Stimulated activated CD4-positive, alpha-beta T cell treated with anti-CD3 and anti-CD28 coated beads, Interleukin-12 subunit alpha, Interleukin-12 subunit beta, amount 100 ng/mL, for 48 hours (primary cell): ENCODE results near the gene ZBED1.
"Not testable (repeated sequence)": the region's sequence is repeated elsewhere in the genome, so short reads cannot be mapped to it uniquely, and the experiment has no call there.

Experiments
- DNase-seq, 3 donors: peaks; one replicate each; pipeline ENCODE4 v3.0.0-alpha.2; 2020; ENCODE audit warnings: low read depth in 2 of 3, low spot score in 1 of 3

ZBED1 gene

DNA sequence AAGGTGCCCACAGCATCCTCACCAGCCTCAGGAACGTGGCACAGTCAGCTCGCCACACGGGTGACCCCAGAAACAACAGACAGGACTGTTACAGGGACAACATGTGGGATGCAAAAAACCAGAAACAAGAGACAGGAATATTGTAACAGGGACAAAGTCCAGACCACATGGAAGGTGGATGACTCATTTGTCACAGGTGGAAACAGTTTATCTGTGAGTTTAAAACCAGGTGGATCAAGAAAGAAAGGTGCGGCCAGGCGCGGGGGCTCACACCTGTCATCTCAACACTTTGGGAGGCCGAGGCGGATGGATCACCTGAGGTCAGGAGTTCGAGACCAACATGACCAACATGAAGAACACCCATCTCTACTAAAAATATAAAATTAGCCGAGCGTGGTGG is 23.5 kb downstream of the ZBED1 start:
- DNase-seq, result not testable (repeated sequence)

DNA sequence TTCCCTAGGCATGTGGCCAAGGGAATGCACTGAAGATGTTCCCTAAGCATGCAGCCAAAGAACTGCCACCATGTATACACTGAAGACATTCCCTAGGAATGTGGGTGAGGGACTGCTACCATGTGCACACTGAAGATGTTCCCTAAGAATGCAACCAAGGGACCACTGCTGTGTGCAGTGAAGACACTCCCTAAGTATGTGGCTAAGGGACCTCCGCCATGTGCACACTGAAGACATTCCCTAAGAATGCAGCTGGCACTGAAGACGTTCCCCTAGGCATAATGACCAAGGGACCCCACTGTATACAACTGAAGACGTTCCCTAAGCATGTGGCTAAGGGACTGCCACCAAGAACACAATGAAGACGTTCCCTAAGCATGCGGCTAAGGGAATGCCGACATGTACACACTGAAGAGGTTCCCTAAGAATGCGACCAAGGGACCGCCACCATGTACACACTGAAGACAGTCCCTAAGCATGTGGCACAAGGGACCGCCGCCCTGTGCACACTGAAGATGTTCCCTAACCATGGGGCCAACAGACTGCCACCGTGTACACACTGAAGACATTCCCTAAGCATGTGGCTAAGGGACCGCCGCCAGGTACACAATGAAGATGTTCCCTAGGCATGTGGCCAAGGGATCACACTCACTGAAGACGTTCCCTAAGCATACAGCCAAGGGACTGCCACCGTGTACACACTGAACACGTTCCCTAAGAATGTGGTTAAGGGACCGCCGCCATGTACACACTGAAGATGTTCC is 25.6 kb downstream of the ZBED1 start:
- DNase-seq, result no peak

DNA sequence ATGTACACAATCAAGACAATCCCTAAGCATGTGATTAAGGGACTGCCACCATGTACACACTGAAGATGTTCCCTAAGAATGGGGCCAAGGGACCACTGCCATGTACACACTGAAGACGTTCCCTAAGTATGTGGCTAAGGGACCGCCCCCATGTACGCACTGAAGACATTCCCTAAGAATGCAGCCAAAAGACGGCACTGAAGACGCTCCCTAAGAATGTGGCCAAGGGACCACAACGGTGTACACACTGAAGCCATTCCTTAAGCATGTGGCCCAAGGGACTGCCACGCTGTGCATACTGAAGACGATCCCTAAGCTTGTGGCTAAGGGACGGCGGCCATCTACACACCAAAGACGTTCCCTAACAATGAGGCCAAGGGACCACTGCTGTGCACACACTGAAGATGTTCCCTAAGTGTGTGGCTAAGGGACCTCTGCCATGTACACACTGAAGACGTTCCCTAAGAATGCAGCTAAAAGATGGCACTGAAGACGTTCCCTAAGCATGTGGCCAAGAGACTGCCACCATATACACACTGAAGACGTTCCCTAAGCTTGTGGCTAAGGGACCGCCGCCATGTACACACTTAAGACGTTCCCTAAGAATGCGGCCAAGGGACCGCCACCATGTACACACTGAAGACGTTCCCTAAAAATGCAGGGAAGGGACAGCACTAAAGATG is 26.4 kb downstream of the ZBED1 start:
- DNase-seq, result no peak

DNA sequence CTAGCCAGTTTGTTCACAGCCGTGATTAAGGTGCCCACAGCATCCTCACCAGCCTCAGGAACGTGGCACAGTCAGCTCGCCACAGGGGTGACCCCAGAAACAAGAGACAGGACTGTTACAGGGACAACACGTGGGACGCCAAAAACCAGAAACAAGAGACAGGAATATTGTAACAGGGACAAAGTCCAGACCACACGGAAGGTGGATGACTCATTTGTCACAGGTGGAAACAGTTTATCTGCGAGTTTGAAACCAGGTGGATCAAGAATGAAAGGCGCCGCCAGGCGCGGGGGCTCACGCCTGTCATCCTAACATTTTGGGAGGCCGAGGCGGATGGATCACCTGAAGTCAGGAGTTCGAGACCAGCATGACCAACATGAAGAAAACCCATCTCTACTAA is 27.7 kb downstream of the ZBED1 start:
- not testable (repeated sequence) for DNase-seq

DNA sequence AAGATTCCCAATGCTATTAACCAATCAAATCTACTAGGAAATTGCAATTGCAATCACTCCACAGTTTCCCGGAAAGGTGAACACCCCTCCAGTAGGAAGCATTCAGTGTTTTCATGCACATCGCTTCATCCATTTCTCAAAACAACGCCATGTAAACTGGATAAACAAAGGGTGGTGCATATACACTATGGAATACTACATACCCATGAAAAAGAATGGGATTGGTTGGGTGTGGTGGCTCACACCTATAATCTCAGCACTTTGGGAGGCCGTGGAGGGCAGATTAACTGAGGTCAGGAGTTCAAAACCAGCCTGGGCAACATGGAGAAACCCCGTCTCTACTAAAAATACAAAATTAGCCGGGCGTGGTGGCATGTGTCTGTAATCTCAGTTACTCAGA is 29.1 kb downstream of the ZBED1 start:
- DNase-seq, result no peak

DNA sequence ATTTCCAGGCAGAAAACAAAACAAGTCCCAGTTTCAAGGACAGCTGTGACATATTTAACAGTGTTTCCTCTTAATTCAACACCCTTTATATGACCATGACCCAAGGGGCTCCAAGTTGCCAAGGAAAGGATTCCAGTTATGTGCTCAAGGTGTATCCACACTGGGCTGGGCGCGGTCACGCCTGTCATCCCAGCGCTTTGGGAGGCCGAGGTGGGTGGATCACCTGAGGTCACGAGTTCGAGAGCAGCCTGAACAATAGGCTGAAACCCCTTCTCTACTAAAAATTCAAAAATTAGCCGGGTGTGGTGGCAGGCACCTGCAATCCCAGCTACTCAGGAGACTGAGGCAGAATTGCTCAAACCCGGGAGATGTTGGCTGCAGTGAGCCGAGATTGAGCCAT is 29.6 kb downstream of the ZBED1 start:
- DNase-seq, result not testable (repeated sequence)

DNA sequence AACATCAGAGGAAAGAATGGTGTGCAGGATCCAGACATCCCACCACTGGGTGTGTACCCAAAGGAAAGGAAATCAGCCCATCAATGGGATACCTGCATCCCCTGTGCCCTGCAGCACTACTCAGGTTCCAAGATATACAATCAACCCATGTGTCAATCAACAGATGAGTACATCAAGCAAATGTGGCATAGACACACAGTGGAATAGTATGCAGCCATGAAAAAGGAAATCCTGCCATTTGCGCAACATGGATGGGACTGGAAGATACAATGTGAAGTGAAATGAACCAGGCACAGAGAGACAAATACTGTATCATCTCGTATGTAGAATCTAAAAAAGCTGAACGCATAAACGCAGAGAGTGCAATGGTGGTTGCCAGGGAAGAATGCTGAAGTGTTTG is 30.9 kb downstream of the ZBED1 start:
- not testable (repeated sequence) for DNase-seq

DNA sequence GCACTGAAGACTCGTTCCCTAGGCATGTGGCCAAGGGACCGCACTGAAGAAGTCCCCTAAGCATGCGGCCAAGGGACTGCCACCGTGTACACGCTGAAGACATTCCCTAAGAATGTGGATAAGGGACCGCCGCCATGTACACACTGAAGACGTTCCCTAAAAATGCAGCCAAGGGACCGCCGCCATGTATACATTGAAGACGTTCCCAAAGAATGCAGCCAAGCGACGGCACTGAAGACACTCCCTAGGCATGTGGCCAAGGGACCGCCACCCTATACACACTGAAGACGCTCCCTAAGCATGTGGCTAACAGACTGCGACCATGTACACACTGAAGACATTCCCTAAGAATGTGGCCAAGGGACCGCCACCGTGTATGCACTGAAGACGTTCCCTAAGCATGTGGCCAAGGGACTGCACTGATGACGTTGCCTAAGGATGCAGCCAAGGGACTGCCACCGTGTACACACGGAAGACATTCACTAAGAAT is 31.5 kb downstream of the ZBED1 start:
- DNase-seq, result no peak

DNA sequence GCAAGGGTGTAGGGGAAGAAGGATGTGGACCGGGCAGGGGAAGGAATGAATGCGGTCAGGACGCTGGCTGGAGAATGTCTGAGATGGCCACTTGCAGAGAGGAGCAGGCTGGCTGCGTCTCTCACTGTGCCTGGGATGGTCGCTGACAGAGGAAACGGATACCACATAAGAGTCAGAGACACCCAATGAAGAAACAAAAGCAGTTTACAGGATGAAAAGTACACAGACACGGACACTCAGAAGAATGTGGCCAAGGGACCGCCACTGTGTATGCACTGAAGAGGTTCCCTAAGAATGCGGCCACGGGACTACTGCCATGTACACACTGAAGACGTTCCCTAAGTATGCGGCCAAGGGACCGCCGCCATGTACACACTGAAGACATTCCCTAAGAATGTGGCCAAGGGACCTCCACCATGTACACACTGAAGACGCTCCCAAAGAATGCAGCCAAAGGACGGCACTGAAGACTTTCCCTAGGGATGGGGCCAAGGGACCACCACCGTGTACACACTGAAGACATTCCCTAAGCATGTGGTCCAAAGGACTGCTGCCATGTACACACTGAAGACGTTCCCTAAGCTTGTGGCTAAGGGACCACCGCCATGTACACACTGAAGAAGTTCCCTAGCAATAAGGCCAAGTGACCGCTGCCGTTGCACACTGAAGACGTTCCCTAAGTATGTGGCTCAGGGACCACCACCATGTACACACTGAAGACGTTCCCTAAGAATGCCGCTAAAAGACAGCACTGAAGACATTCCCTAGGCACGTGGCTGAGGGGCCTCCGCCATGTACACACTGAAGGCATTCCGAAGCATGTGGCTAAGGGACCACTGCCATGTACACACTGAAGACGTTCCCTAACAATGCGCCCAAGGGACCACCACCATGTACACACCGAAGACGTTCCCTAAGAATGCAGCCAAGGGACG is 32.2 kb downstream of the ZBED1 start:
- no peak for DNase-seq

DNA sequence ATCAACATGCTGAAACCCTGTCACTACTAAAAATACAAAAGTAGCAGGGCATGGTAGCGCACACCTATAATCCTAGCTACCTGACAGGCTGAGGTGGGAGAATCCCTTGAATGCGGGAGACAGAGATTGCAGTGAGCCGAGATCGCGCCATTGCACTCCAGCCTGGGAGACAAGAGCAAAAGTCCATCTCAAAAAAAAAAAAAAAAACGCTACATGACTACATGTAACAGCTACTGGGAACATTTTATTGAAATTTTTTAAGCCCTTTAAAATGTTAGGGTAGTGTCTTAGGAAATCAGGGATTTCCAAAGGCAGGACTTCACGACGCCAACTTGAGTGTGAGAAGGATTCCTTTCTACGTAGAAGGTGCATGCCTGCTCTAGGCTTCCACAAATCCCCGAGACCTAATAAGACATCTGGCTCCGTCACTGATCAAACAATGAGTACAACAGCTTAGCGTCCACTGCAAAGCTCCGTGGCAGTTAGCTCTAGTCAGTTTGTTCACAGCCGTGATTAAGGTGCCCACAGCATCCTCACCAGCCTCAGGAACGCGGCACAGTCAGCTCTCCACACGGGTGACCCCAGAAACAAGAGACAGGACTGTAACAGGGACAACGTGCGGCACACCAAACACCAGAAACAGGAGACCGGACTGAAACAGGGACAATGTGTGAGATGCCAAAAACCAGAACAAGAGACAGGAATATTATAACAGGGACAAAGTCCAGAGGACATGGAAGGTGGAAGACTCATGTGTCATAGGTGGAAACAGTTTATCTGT is 33.7 kb downstream of the ZBED1 start:
- DNase-seq, result no peak

DNA sequence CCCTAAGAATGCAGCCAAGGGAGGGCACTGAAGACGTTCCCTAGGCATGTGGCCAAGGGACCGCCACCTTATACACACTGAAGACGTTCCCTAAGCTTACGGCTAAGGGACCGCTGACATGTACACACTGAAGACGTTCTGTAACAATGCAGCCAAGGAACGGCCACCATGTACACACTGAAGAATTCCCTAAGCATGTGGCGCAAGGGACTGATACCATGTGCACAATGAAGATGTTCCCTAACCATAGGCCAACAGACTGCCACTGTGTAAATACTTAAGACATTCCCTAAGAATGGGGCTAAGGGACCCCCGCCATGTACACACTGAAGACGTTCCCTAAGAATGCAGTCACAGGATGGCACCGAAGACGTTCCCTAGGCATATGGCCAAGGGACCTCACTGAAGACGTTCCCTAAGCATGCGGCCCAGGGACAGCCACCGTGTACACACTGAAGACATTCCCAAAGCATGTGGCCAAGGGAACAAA is 36.1 kb downstream of the ZBED1 start:
- DNase-seq, result no peak

DNA sequence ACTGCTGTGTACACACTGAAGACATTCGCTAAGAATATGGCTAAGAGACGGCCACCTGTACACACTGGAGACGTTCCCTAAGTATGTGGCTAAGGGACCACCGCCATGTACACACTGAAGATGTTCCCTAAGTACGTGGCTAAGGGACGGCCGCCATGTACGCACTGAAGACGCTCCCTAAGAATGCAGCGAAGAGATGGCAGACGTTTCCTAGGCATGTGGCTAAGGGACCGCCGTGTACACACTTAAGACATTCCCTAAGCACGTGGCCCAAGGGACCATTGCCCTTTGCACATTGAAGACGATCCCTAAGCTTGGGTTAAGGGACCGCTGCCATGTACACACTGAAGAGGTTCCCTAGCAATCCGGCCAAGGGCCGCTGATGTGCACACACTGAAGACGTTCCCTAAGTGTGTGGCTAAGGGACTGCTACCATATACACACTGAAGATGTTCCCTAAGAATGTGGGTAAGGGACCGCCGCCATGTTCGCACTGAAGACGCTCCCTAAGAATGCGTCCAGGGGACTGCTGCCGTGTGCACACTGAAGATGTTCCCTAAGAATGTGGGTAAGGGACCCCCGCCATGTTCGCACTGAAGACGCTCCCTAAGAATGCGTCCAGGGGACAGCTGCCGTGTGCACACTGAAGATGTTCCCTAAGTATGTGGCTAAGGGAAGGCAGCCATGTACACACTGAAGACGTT is 36.7 kb downstream of the ZBED1 start:
- DNase-seq, result no peak

DNA sequence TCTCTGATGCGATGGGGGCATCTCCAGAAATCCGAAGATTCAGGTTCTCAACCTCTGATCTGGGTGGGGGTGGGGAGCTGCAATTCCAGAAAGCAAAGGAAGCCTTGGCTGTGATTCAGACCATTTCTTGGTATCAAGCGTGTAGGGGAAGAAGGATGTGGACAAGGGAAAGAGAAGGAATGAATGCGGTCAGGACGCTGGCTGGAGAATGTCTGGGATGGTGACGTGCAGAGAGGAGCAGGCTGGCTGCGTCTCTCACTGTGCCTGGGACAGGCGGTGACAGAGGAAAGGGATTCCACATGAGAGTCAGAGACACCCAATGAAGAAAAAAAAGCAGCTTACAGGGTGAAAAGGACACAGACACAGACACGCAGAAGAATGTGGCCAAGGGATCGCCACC is 37.3 kb downstream of the ZBED1 start:
- not testable (repeated sequence) for DNase-seq

DNA sequence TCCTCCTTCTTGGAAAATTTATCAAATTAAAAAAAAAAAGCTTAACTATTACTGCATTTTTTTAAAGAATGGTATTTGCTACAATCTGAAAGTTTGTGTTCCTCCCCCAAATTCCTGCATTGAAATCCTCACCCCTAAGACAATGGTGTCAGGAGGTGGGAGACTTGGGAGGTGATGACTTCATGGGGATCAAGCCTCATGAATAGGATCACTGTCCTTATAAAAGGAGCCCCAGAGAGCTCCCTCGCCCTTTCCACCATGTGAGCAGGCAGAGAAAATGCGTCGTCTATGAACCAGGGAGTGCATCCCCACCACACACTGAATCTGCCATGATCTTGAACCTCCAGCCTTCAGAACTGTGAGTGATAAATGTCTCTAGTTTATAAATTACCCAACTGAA is 38.0 kb downstream of the ZBED1 start:
- no peak for DNase-seq

DNA sequence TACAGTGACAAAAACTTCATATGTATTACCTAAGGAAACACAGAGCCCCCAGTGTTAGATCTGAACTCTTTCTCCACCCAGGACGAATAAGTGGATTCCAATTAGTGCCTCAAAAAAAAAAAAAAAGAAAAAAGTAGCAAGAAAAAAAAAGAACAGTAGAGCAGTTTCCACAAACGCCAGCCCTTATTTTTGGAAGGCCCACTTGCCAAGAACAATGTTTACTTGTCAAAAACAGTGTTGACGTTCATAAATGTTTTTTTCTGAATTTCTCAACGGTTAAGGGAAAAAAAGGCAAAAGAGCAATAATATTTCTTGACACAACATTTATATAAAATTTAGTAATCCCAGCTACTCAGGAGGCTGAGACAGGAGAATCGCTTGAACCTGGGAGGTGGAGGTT is 38.7 kb downstream of the ZBED1 start:
- no peak for DNase-seq

DNA sequence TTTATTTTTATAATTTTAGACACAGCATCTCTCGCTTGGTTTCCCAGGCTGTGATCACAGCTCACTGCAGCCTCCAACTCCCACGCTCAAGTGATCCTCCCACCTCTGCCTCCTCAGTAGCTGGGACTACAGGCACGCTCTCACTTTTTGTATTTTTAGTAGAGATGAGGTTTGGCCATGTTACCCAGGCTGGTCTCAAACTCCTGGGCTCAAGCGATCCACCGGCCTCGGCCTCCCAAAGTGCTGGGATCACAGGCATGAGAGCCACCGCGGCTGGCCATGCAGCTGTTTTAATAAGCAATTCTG is 39.1 kb downstream of the ZBED1 start:
- no peak for DNase-seq

DNA sequence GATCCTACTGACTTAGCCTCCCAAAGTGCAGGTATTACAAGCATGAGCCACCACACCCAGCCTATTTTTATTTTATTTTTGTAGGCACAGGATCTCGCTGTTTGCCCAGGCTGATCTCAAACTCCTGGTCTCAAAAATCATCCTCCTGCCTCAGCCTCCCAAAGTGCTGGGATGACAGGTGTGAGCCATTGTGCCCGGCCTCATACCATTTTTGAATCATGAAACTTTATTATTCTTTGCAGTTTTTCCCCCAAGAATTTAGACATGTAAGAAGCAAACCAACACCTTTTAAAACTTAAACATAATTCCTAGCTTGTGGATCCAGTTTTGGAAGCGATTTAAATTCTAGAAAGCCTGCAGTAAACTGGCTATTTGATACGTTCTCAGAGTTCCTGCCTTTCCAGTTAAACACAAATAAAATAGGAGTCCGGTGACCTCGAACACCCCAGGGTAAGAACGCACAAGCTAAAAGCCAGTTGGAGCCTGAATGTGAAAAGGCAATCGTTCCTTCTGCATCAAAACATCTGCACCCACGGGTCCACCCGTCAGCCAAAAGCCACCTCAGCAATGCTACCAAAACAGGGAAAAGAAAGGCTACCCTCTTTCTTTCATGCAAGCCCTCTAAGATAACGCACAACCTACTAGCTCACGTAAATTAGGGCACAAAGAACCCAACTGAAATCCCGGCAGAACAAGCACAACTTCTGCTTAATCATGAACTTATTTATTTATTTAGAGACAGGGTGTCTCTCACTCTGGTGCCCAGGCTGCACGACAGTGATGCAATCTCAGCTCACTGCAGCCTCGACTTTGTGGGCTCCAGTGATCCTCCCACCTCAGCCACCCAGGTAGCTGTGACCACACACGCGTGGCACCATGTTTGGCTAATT is 39.7 kb downstream of the ZBED1 start:
- not testable (repeated sequence) for DNase-seq

DNA sequence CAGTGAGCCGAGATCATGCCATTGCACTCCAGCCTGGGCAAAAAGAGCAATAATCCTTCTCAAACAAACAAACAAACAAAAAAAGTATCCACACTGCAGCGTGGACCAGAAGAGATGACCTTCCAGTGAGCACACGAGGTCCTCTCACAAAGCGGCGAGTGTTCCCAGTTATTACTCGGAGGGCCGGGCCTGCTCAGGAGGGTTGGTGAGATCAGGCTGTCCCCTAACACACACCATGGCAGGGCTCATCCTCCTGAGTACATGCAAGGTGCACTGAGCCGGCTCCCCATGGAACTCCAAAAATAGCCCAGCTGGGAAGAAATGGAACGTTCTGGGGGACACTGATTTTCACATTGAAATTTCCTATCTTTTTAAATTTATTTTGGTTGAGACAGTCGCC is 40.7 kb downstream of the ZBED1 start:
- DNase-seq, result not testable (repeated sequence)

DNA sequence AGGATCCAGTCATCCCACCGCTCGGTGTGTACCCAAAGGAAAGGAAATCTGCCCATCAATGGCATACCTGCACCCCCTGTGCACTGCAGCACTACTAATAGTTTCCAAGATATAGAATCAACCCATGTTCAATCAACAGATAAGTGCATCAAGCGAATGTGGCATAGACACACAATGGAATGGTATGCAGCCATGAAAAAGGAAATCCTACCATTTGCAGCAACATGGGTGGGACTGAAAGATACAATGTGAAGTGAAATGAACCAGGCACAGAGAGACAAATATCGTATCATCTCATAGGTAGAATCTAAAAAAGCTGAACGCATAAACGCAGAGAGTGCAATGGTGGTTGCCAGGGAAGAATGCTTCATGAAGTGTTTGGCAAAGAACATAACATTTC is 42.5 kb downstream of the ZBED1 start:
- no peak for DNase-seq
